Heart right ventricle (tissue), 16 donors: ENCODE data around the gene GKN2. TPM values are rescaled to one million over a fixed set of nuclear protein-coding genes. Genes with fewer than 3 reads are reported as not detected.

ENCODE experiments used
- ATAC-seq, 8 donors: fragments of 200-7000 bp; cut with Tn5 transposase; one replicate each; pipeline ENCODE4 v1.9.1; 2020; ENCODE audit warnings: mild to moderate bottlenecking in 8 of 8, moderate library complexity in 8 of 8, moderate number of reproducible peaks in 1 of 8
- DNase-seq, 2 donors: peaks; one replicate each; pipeline ENCODE4 v3.0.0-alpha.2; 2020
- H3K27ac ChIP-seq, 10 donors: fragments of 200-600 bp; sonication (generic) in 2 of 10; one replicate each; pipeline versions ENCODE4 v1.5.0 to v1.8.0; 2020 to 2022; ENCODE audit warnings: mild to moderate bottlenecking in 3 of 10
- H3K27me3 ChIP-seq, 7 donors: fragments of 200-600 bp; one replicate each; pipeline ENCODE4 v1.8.0; 2021 to 2022; ENCODE audit warnings: mild to moderate bottlenecking in 2 of 7
- H3K36me3 ChIP-seq, 9 donors: fragments of 200-600 bp; sonication (generic) in 1 of 9; one replicate each; pipeline versions ENCODE4 v1.5.0 to v1.8.0; 2020 to 2022; ENCODE audit warnings: mild to moderate bottlenecking in 2 of 9
- H3K4me1 ChIP-seq, 9 donors: fragments of 200-600 bp; sonication (generic) in 1 of 9; one replicate each; pipeline versions ENCODE4 v1.5.0 to v1.8.0; 2020 to 2022; ENCODE audit warnings: mild to moderate bottlenecking in 4 of 9
- H3K4me3 ChIP-seq, 10 donors: fragments of 200-600 bp; sonication (generic) in 2 of 10; one replicate each; pipeline versions ENCODE4 v1.5.0 to v1.8.0; 2020 to 2022; ENCODE audit warnings: mild to moderate bottlenecking in 7 of 10, moderate library complexity in 2 of 10
- H3K9me3 ChIP-seq, 11 donors: fragments of 200-600 bp in 10 of 11; sonication (generic) in 2 of 11; one replicate each; pipeline versions ENCODE4 v1.5.0 to v1.8.0; 2013 to 2022; ENCODE audit warnings: mild to moderate bottlenecking in 2 of 11, control low read depth in 1 of 11, moderate library complexity in 1 of 11
- CTCF ChIP-seq, 9 donors: fragments of 200-600 bp; sonication (generic) in 2 of 9; IDR thresholded peaks; one replicate each; pipeline versions ENCODE4 v1.5.0 to v1.8.0; 2021 to 2022; ENCODE audit warnings: antibody characterized with exemption in 9 of 9, mild to moderate bottlenecking in 5 of 9, moderate library complexity in 1 of 9
- WGBS, 2 donors: extraction: QIAGEN DNeasy Blood & Tissue Kit; methylation state at CpG; one replicate each; pipeline ENCODE4 v1.1.7; 2013; ENCODE audit warnings: inconsistent platforms in 1 of 2; 5-methylcytosine and 5-hydroxymethylcytosine counted together
- intact Hi-C, 10 donors: fragments of 100-400 bp; cut with DNase I; formaldehyde crosslinking; loops; one replicate each; pipeline versions ENCODE4 v1.11.1 to v1.14.2; 2022
- polyA plus RNA-seq, 2 donors: library from polyadenylated mRNA; stranded (reverse); fragments of 200-250 nt; gene quantifications; one replicate each; pipeline ENCODE4 v1.2.3, GENCODE V29; 2013
- total RNA-seq, 10 donors: library from RNA; stranded (reverse); fragmentation: NEBNext Ultra II Directional in 3 of 10; extraction: Animal tissue kit (Norgen Biotek cat#: 25700) in 3 of 10; gene quantifications; one replicate each; pipeline versions ENCODE4 v1.2.1 to v1.2.4, GENCODE V29; 2021 to 2023
- donor health status: Arrhythmogenic right ventricular cardiomyopathy.
- donor health status: ischemic (EF 13 %, LVEDD 7.1; RV severe dilation, severe dysfunction).
- donor health status: healthy with polysubstance abuse.
- donor health status: DM: no; HTN: yes; CAD: no.
- donor health status: DM: no; HTN: no; CAD: no.
- donor health status: ischemic (EF 25% LVEDD 6.9; RV normal size, moderate dysfunction).
- donor health status: ischemic (EF 25% LVEDD 5.7; RV mildly dilated, moderate dysfunction).
- donor health status: healthy.
- donor health status: DM: yes; HTN: yes; CAD: no.
- donor health status: Ischemic cardiomyopathy.
- donor health status: ischemic (EF 35%, LVEDD 5.7; RV mildly dilated, moderate dysfunction).
- donor health status: nonischemic (EF 11% LVEDD 7.7; RV severe dilation, severe dysfunction).
- donor health status: DM: yes; HTN: yes; CAD: no.
- donor health status: PGD.
- donor health status: ischemic (EF 29% LVEDD 5.4; RV normal size, mild dysfunction).
- donor health status: nonischemic (EF 23%, LVEDD 6.1; RV moderate dilation, normal function).

The GKN2 gene
- total and polyA plus RNA-seq, 12 donors = not detected

GRCh38 chr2:68925295-68925896 is 27.3 kb downstream of the GKN2 start:
- peak; percentile 64 to 89 (median 82) for TF ChIP-seq CTCF (IDR thresholded peaks at IDR 0.05)
- peak in 1 of 2 donors; percentile 35 for DNase-seq
- Histone ChIP-seq H3K9me3 (no peaks in the 10 kb centered on the region), H3K4me3 (no peak overlapping the region), H3K27ac (no peak overlapping the region), H3K4me1 (peaks cover 0 to 4% (median 0%) of the 10 kb centered on the region in 9 donors), H3K27me3 (peaks cover 0 to 22% (median 0%) of the 10 kb centered on the region in 7 donors), H3K36me3 (no peaks in the 10 kb centered on the region)
- ATAC-seq = peak in 6 of 8 donors; percentile 51 to 70 (median 59)
- 40 to 45% methylated on average over 9 of the region's 9 CpGs for WGBS, 2 donors
- intact Hi-C loops = loop anchor here (1.0 to 10.0 kb wide), 10 partner anchors 173 to 461 kb away; partner anchors contain the start of genes APLF (in 6 of the 10) and FBXO48 (in 6 of the 10)

- ATAC-seq (no peak), DNase-seq (no peak)
- H3K27ac ChIP-seq = no peak overlapping the region
- WGBS, 2 donors = 83 to 84% methylated on average over 4 of the region's 4 CpGs
- H3K4me1 ChIP-seq = peaks cover 0 to 4% (median 0%) of the 10 kb centered on the region in 9 donors
- no peaks in the 10 kb centered on the region for H3K9me3 ChIP-seq
- TF ChIP-seq CTCF (IDR thresholded peaks at IDR 0.05) = no peak
- H3K27me3 ChIP-seq = peaks cover 0 to 10% (median 0%) of the 10 kb centered on the region in 7 donors
- intact Hi-C loops = loop anchor here in 8 of 10 donors (5.0 to 10.0 kb wide), 6 partner anchors 169 to 457 kb away; partner anchors contain the start of genes APLF (in 6 of the 8) and FBXO48 (in 6 of the 8)
- H3K4me3 ChIP-seq = no peak overlapping the region
- no peaks in the 10 kb centered on the region for H3K36me3 ChIP-seq
Observed at GRCh38 chr2:68921646-68922045, 31.0 kb downstream of the GKN2 start.

- no peak for DNase-seq
- intact Hi-C loops = loop anchor here in 8 of 10 donors (5.0 to 10.0 kb wide), 6 partner anchors 168 to 456 kb away; partner anchors contain the start of genes APLF (in 6 of the 8) and FBXO48 (in 6 of the 8)
- no peak for ATAC-seq
- WGBS, 2 donors = 88 to 89% methylated on average over 6 of the region's 6 CpGs
- Histone ChIP-seq H3K27ac (no peak overlapping the region), H3K27me3 (peaks cover 0 to 2% (median 0%) of the 10 kb centered on the region in 7 donors), H3K9me3 (no peaks in the 10 kb centered on the region), H3K36me3 (no peaks in the 10 kb centered on the region), H3K4me1 (peaks cover 0 to 7% (median 0%) of the 10 kb centered on the region in 9 donors), H3K4me3 (no peak overlapping the region)
- TF ChIP-seq CTCF (IDR thresholded peaks at IDR 0.05) = no peak
Observed at GRCh38 chr2:68920481-68921170, 32.1 kb downstream of the GKN2 start.

GRCh38 chr2:68918497-68918896 is 34.2 kb downstream of the GKN2 start:
- H3K27ac ChIP-seq = no peak overlapping the region
- ATAC-seq (no peak), DNase-seq (no peak)
- intact Hi-C loops = no loop called here
- WGBS, 2 donors = 83 to 93% methylated on average over 7 of the region's 7 CpGs
- peaks cover 0 to 3% (median 0%) of the 10 kb centered on the region in 9 donors for H3K4me1 ChIP-seq
- no peaks in the 10 kb centered on the region for H3K9me3 ChIP-seq
- H3K36me3 ChIP-seq = no peaks in the 10 kb centered on the region
- no peak for TF ChIP-seq CTCF (IDR thresholded peaks at IDR 0.05)
- no peaks in the 10 kb centered on the region for H3K27me3 ChIP-seq
- H3K4me3 ChIP-seq = no peak overlapping the region
